ENCODE results near the gene PCBD1. TPM values are rescaled to one million over a fixed set of nuclear protein-coding genes. Genes with fewer than 3 reads are reported as not detected.

PCBD1 gene
- total RNA-seq, 1 experiment from 2014 or later: 163 TPM

- Histone ChIP-seq H3K4me2 (ENCODE audit: low read length) (no peak overlapping the region), H3K4me3 (replicated peaks in 1 of 2; ENCODE audit: low read depth in 1 of 2, low read length in 2 of 2) (no peak overlapping the region), H3K4me1 (ENCODE audit: control insufficient read depth in 1 of 2, insufficient read depth in 2 of 2, low read length in 2 of 2) (no peaks in the 10 kb centered on the region), H3K9me3 (ENCODE audit: control insufficient read depth in 1 of 2, insufficient read depth in 1 of 2, low read depth in 1 of 2, low read length in 2 of 2) (no peaks in the 10 kb centered on the region), H3K79me2 (ENCODE audit: insufficient read depth, low read length) (no peaks in the 10 kb centered on the region), H3K36me3 (ENCODE audit: control insufficient read depth in 1 of 2, insufficient read depth in 2 of 2, low read length in 2 of 2) (no peaks in the 10 kb centered on the region), H3K9me2 (ENCODE audit: insufficient read depth) (no peaks in the 10 kb centered on the region), H3K27me3 (ENCODE audit: insufficient read depth, low read length) (no peaks in the 10 kb centered on the region), H3K27ac (ENCODE audit: low read depth, low read length) (no peak overlapping the region), H4K20me1 (ENCODE audit: insufficient read depth) (no peaks in the 10 kb centered on the region), H2AFZ (ENCODE audit: low read depth, low read length, poor library complexity, severe bottlenecking) (no peak overlapping the region), H3K9ac (ENCODE audit: low read length) (no peak overlapping the region)
- ATAC-seq (no peak), DNase-seq (ENCODE audit: low read depth, low spot score) (no peak)
- intact Hi-C loops (cut with micrococcal nuclease): no loop called here
- ChIA-PET CTCF (no interaction called here), POLR2A (no interaction called here), RAD21 (ENCODE audit: low non-redundant PET in 1 of 2, low total read pairs in 2 of 2, uncharacterized antibody in 2 of 2, unreplicated experiment in 2 of 2) (no interaction called here)
- no peak for TF ChIP-seq POLR2A (IDR thresholded peaks at IDR 0.05; ENCODE audit: borderline replicate concordance, extremely low read depth, insufficient read depth, insufficient read length)
- no peak for TF ChIP-seq EGR1 (IDR thresholded peaks at IDR 0.05; ENCODE audit: low read depth)
- no peak for TF ChIP-seq SIN3A (IDR thresholded peaks at IDR 0.05; ENCODE audit: low read depth)
- BruUV-seq (replicated peaks): no TSS peak
Observed at GRCh38 chr10:70909326-70909935, 21.1 kb upstream of the PCBD1 start.

- no peak overlapping the region for H3K4me3 ChIP-seq (replicated peaks in 1 of 2; ENCODE audit: low read depth in 1 of 2, low read length in 2 of 2)
- H2AFZ ChIP-seq (ENCODE audit: low read depth, low read length, poor library complexity, severe bottlenecking): no peak overlapping the region
- ChIA-PET CTCF (no interaction called here), RAD21 (ENCODE audit: low non-redundant PET in 1 of 2, low total read pairs in 2 of 2, uncharacterized antibody in 2 of 2, unreplicated experiment in 2 of 2) (no interaction called here), POLR2A (no interaction called here)
- no peak for DNase-seq (ENCODE audit: low read depth, low spot score)
- H3K4me1 ChIP-seq (ENCODE audit: control insufficient read depth in 1 of 2, insufficient read depth in 2 of 2, low read length in 2 of 2): no peaks in the 10 kb centered on the region
- H3K9ac ChIP-seq (ENCODE audit: low read length): no peak overlapping the region
- no peaks in the 10 kb centered on the region for H3K9me3 ChIP-seq (ENCODE audit: control insufficient read depth in 1 of 2, insufficient read depth in 1 of 2, low read depth in 1 of 2, low read length in 2 of 2)
- H3K27me3 ChIP-seq (ENCODE audit: insufficient read depth, low read length): no peaks in the 10 kb centered on the region
- no peak overlapping the region for H3K27ac ChIP-seq (ENCODE audit: low read depth, low read length)
- no peak overlapping the region for H3K4me2 ChIP-seq (ENCODE audit: low read length)
- intact Hi-C loops (cut with micrococcal nuclease): no loop called here
- no peaks in the 10 kb centered on the region for H3K79me2 ChIP-seq (ENCODE audit: insufficient read depth, low read length)
- H4K20me1 ChIP-seq (ENCODE audit: insufficient read depth): no peaks in the 10 kb centered on the region
- H3K9me2 ChIP-seq (ENCODE audit: insufficient read depth): no peaks in the 10 kb centered on the region
- ATAC-seq: no peak
- no peaks in the 10 kb centered on the region for H3K36me3 ChIP-seq (ENCODE audit: control insufficient read depth in 1 of 2, insufficient read depth in 2 of 2, low read length in 2 of 2)
- BruUV-seq (replicated peaks): no TSS peak
- TF ChIP-seq ZFX (IDR thresholded peaks at IDR 0.05) (no peak), RAD21 (IDR thresholded peaks at IDR 0.05; ENCODE audit: low read depth) (no peak), EGR1 (IDR thresholded peaks at IDR 0.05; ENCODE audit: low read depth) (no peak), ZNF274 (IDR thresholded peaks at IDR 0.05; ENCODE audit: low read depth, low read length) (no peak), POLR2A (IDR thresholded peaks at IDR 0.05; ENCODE audit: borderline replicate concordance, extremely low read depth, insufficient read depth, insufficient read length) (no peak), CEBPB (IDR thresholded peaks at IDR 0.05; ENCODE audit: low read depth) (no peak), REST (IDR thresholded peaks at IDR 0.05; ENCODE audit: low read depth) (no peak), EZH2 (IDR thresholded peaks at IDR 0.05) (no peak), SRF (IDR thresholded peaks at IDR 0.05; ENCODE audit: low read depth) (no peak), CBX3 (IDR thresholded peaks at IDR 0.05; ENCODE audit: low read depth) (no peak), CTCF (IDR thresholded peaks at IDR 0.05 in 2 of 3, conservative IDR thresholded peaks at IDR 0.05 in 1 of 3; ENCODE audit: borderline replicate concordance in 1 of 3, insufficient read depth in 1 of 3, low read depth in 2 of 3, low read length in 2 of 3) (no peak), MAX (IDR thresholded peaks at IDR 0.05) (no peak), FOSL1 (IDR thresholded peaks at IDR 0.05; ENCODE audit: low read depth) (no peak), ELF1 (IDR thresholded peaks at IDR 0.05; ENCODE audit: borderline replicate concordance, low read depth) (no peak)
Observed at GRCh38 chr10:70908406-70909296, 20.3 kb upstream of the PCBD1 start.
